ENCODE measurements around the gene IFT122.

Gene IFT122

GRCh38 chr3:129441782-129442181, 1.8 kb downstream of the IFT122 start:
- Histone ChIP-seq H3K4me1 (ENCODE audit: insufficient read depth, low read length, severe bottlenecking) (peaks cover 42% of the 10 kb centered on the region), H3K27ac (ENCODE audit: low read depth, low read length, poor library complexity, severe bottlenecking) (peak overlapping the region; percentile 77), H3F3A (ENCODE audit: insufficient read depth, low read length) (no peaks in the 10 kb centered on the region), H3K4me2 (ENCODE audit: low read length) (peak overlapping the region; percentile 86), H3K9me2 (ENCODE audit: low read depth, low read length) (no peaks in the 10 kb centered on the region), H3K4me3 (ENCODE audit: low read depth, low read length, poor library complexity, severe bottlenecking) (peak overlapping the region; percentile 81), H3K79me2 (ENCODE audit: insufficient read depth, low read length) (peaks cover 21% of the 10 kb centered on the region), H4K20me1 (ENCODE audit: insufficient read depth, low read length) (no peaks in the 10 kb centered on the region), H3K36me3 (ENCODE audit: insufficient read depth, low read length) (peaks cover 17% of the 10 kb centered on the region; the same call in 1 of the 2 replicates), H3K9ac (ENCODE audit: low read length) (peak overlapping the region; percentile 75; the same call in 1 of the 2 replicates), H2AFZ (ENCODE audit: low read length) (no peak overlapping the region), H3K27me3 (ENCODE audit: insufficient read depth, low read length) (no peaks in the 10 kb centered on the region), H3K9me3 (ENCODE audit: low read length) (no peaks in the 10 kb centered on the region)
- TF ChIP-seq EZH2 (IDR thresholded peaks at IDR 0.05; ENCODE audit: borderline replicate concordance, low read length) (no peak), CTCF (IDR thresholded peaks at IDR 0.05; ENCODE audit: low read length) (no peak)

DNA sequence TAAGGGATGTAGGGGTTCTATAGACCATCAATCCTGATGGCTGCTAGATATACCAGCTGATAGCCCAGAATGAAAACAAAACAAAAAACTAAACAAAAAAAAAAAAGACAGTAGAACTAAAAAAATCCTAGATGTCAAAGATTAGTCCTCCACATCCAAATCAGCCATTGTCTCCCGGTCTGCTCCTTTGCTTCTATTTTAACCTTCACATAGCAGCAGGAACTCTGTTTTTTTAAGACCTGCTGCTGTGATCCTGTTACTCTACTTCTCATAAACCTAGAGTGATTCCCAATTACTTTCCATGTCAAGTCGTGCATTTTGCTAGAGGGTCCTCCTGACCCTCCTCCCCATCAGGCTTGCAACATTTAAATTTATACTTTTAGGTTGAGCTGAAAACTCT, 2.5 kb downstream of the IFT122 start:
- Histone ChIP-seq H3K4me1 (ENCODE audit: insufficient read depth, low read length, severe bottlenecking) (peaks cover 36% of the 10 kb centered on the region), H3K36me3 (ENCODE audit: insufficient read depth, low read length) (peaks cover 10% of the 10 kb centered on the region; the same call in 1 of the 2 replicates), H4K20me1 (ENCODE audit: insufficient read depth, low read length) (no peaks in the 10 kb centered on the region), H3K9me2 (ENCODE audit: low read depth, low read length) (no peaks in the 10 kb centered on the region), H3K79me2 (ENCODE audit: insufficient read depth, low read length) (peaks cover 21% of the 10 kb centered on the region), H3K4me3 (ENCODE audit: low read depth, low read length, poor library complexity, severe bottlenecking) (no peak overlapping the region), H3K27ac (ENCODE audit: low read depth, low read length, poor library complexity, severe bottlenecking) (no peak overlapping the region), H3F3A (ENCODE audit: insufficient read depth, low read length) (no peaks in the 10 kb centered on the region), H3K27me3 (ENCODE audit: insufficient read depth, low read length) (no peaks in the 10 kb centered on the region), H3K9me3 (ENCODE audit: low read length) (no peaks in the 10 kb centered on the region), H3K4me2 (ENCODE audit: low read length) (no peak overlapping the region), H2AFZ (ENCODE audit: low read length) (no peak overlapping the region), H3K9ac (ENCODE audit: low read length) (no peak overlapping the region; the same call in 1 of the 2 replicates)
- TF ChIP-seq CTCF (IDR thresholded peaks at IDR 0.05; ENCODE audit: low read length) (no peak), EZH2 (IDR thresholded peaks at IDR 0.05; ENCODE audit: borderline replicate concordance, low read length) (no peak)

DNA sequence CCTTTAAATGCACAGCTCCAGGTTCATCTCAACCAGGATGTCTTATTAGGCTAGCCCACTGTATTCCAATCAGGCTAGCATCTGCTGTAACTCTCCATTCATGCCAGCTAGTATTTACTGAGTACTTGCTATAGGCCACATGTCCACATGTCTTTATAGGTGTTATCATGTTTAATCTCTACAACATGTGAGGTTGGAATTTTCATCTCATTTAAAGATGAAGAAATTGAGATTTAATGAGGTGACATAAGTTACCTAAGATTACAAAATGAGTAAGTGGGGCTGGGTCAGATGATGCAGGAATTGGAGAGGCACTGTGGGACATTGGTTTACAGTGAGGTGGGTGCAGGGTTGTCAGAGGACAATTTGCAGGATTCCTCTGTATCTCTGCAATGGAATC, 2.9 kb downstream of the IFT122 start:
- H3K4me3 ChIP-seq (ENCODE audit: low read depth, low read length, poor library complexity, severe bottlenecking) = no peak overlapping the region
- H3K9me2 ChIP-seq (ENCODE audit: low read depth, low read length) = no peaks in the 10 kb centered on the region
- peaks cover 36% of the 10 kb centered on the region for H3K4me1 ChIP-seq (ENCODE audit: insufficient read depth, low read length, severe bottlenecking)
- no peaks in the 10 kb centered on the region for H3K27me3 ChIP-seq (ENCODE audit: insufficient read depth, low read length)
- no peak overlapping the region for H3K4me2 ChIP-seq (ENCODE audit: low read length)
- H3K27ac ChIP-seq (ENCODE audit: low read depth, low read length, poor library complexity, severe bottlenecking) = no peak overlapping the region
- H3K9ac ChIP-seq (ENCODE audit: low read length) = no peak overlapping the region
- TF ChIP-seq CTCF (IDR thresholded peaks at IDR 0.05; ENCODE audit: low read length) = no peak
- no peak for TF ChIP-seq EZH2 (IDR thresholded peaks at IDR 0.05; ENCODE audit: borderline replicate concordance, low read length)
- H3K9me3 ChIP-seq (ENCODE audit: low read length) = no peaks in the 10 kb centered on the region
- H3K79me2 ChIP-seq (ENCODE audit: insufficient read depth, low read length) = peaks cover 17% of the 10 kb centered on the region
- no peak overlapping the region for H2AFZ ChIP-seq (ENCODE audit: low read length)
- H4K20me1 ChIP-seq (ENCODE audit: insufficient read depth, low read length) = no peaks in the 10 kb centered on the region
- peaks cover 6% of the 10 kb centered on the region; the same call in 1 of the 2 replicates for H3K36me3 ChIP-seq (ENCODE audit: insufficient read depth, low read length)
- H3F3A ChIP-seq (ENCODE audit: insufficient read depth, low read length) = no peaks in the 10 kb centered on the region
